ENCODE data around the gene SCNN1A.

The SCNN1A gene

DNA sequence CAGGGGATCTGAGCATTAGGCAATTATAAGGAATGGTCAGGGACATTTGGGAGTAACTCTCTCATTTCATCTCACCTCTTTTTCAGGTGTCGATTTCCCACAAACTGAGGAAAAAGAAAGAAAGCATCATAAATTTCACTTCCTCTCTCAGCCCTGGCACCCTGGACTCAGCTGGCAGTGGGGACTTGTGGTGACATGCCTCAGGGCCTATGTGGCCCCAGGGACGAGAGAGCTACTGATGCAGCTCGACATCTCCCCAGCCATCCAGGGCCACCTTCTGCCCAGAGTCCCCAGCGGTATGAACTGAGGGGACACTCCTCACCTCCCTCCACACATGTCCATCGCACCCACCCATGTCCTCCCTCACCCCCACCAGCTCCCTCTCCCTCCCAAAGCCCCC lies 45.2 kb downstream of the SCNN1A start:
- in situ Hi-C loops (cut with MboI; ENCODE audit: low pct_unique_long_range_greater_than_20kb, low sequenced_read_pairs, unreplicated experiment) = loop anchor here (10.0 kb wide), 1 partner anchor 135 kb away; no protein-coding TSS in a partner anchor
- DNase-seq (ENCODE audit: low spot score) = no peak
- TF ChIP-seq CTCF (IDR thresholded peaks at IDR 0.05; ENCODE audit: extremely low read depth, insufficient read depth, missing control alignments) = no peak

DNA sequence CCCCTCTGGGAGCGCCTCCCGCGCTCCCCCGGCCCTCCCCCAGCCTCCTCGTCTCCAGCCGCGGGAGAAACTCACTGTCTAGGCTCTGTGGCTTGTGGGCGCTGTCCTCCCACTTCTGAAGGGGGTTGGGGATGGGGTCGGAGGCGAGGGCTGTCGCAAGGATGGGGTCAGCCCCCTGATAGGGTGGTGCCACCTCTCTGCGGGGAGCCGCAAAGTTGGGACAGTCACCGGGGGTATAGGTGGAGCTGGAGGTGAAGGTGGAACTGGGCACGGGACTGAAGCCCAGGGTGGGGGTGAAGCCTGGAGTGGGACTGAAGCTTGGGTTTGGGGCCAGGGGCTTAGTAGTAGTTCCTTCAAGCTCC lies 45.7 kb downstream of the SCNN1A start:
- no peak for DNase-seq (ENCODE audit: low spot score)
- in situ Hi-C loops (cut with MboI; ENCODE audit: low pct_unique_long_range_greater_than_20kb, low sequenced_read_pairs, unreplicated experiment) = loop anchor here (10.0 kb wide), 1 partner anchor 135 kb away; no protein-coding TSS in a partner anchor
- TF ChIP-seq CTCF (IDR thresholded peaks at IDR 0.05; ENCODE audit: extremely low read depth, insufficient read depth, missing control alignments) = no peak

- in situ Hi-C loops (cut with MboI; ENCODE audit: low pct_unique_long_range_greater_than_20kb, low sequenced_read_pairs, unreplicated experiment) = no loop called here
- DNase-seq (ENCODE audit: low spot score) = no peak
- TF ChIP-seq CTCF (IDR thresholded peaks at IDR 0.05; ENCODE audit: extremely low read depth, insufficient read depth, missing control alignments) = no peak
Measured at GRCh38 chr12:6328945-6329702, 46.2 kb downstream of the SCNN1A start.

GRCh38 chr12:6328045-6328779 lies 47.2 kb downstream of the SCNN1A start:
- TF ChIP-seq CTCF (IDR thresholded peaks at IDR 0.05; ENCODE audit: extremely low read depth, insufficient read depth, missing control alignments) = no peak
- in situ Hi-C loops (cut with MboI; ENCODE audit: low pct_unique_long_range_greater_than_20kb, low sequenced_read_pairs, unreplicated experiment) = no loop called here

DNA sequence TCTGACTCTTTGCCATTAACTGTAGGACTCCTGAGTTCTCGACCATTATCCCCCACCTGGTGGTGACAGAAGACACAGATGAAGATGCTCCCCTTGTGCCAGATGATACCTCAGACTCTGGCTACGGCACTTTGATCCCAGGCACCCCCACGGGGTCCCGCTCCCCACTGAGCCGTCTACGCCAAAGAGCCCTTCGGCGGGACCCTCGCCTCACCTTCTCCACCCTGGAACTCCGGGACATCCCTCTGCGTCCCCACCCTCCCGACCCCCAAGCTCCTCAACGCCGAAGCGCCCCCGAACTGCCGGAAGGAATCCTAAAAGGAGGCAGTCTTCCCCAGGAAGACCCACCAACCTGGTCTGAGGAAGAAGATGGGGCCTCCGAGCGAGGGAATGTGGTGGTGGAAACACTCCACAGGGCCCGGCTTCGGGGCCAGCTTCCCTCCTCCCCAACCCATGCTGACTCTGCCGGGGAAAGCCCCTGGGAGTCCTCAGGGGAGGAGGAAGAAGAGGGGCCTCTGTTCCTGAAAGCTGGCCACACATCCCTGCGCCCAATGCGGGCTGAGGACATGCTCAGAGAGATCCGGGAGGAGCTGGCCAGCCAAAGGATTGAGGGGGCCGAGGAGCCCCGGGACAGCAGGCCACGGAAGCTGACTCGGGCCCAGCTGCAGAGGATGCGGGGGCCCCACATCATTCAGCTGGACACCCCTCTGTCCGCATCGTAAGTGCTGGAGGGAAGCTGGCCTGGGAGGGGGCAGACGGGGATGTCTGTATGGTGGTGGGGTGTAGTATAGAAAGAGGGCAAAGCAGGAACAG lies 47.9 kb downstream of the SCNN1A start:
- no peak for DNase-seq (ENCODE audit: low spot score)
- in situ Hi-C loops (cut with MboI; ENCODE audit: low pct_unique_long_range_greater_than_20kb, low sequenced_read_pairs, unreplicated experiment) = no loop called here
- no peak for TF ChIP-seq CTCF (IDR thresholded peaks at IDR 0.05; ENCODE audit: extremely low read depth, insufficient read depth, missing control alignments)

More at GRCh38 chr12:6328045-6328779, 47.2 kb downstream of the SCNN1A start:
- DNase-seq (ENCODE audit: low spot score) = no peak

All from GM13977 (cell line).